K562 (cell line): ENCODE measurements around the gene TIMP3. TPM values are rescaled to one million over a fixed set of nuclear protein-coding genes. Genes with fewer than 3 reads are reported as not detected.

Experiments used
- ATAC-seq: fragments of 200-7000 bp; cut with Tn5 transposase; 3 replicates; pipeline ENCODE4 v1.9.1; 2020; ENCODE audit warnings: moderate library complexity
- BruUV-seq: library from RNA; stranded (reverse); fragments of 400-500 nt; replicated peaks from 2 replicates; lab custom pipeline; 2021; lab: Mats Ljungman, UMichigan
- CTCF ChIA-PET: fragments of 300-600 bp; formaldehyde crosslinking; extraction: SDS; loops from one replicate; lab custom pipeline; 2021; ENCODE audit warnings: low intra/inter-chr PET ratio; lab: Yijun Ruan, JAX
- POLR2A ChIA-PET: fragments of 300-600, 350-650 bp; sonication (Branson Sonifier 250); formaldehyde crosslinking; extraction: SDS; loops from one replicate; lab custom pipeline; 2021; ENCODE audit warnings: antibody characterized with exemption, inconsistent platforms; lab: Yijun Ruan, JAX
- DNase-seq, 4 experiments: peaks; one replicate each; pipeline versions ENCODE4 v3.0.0 to v3.0.0-alpha.2; 2011 to 2018; ENCODE audit warnings: low spot score in 3 of 4, mixed read lengths in 3 of 4; ENCODE audit errors: extremely low read depth in 1 of 4
- FAIRE-seq: peaks from 2 replicates; lab custom pipeline; 2011; peaks lifted over from hg19 to GRCh38; lab: Jason Lieb, UNC
- H2AFZ ChIP-seq: 2 replicates; pipeline ENCODE4 v1.6.0; 2011; ENCODE audit warnings: low read depth, low read length, control low read depth, inconsistent platforms
- H3K27ac ChIP-seq: fragments of 200-600 bp; 3 replicates; pipeline ENCODE4 v1.8.0; 2011; ENCODE audit warnings: low read depth, mild to moderate bottlenecking, control low read depth, inconsistent platforms, low read length, moderate library complexity, mixed read lengths; ENCODE audit errors: extremely low read depth
- H3K27me3 ChIP-seq, 2 experiments: fragments of 300-600 bp in 1 of 2; 2 replicates in 1 of 2; 3 replicates in 1 of 2; pipeline versions ENCODE4 v1.6.0 to v1.8.0; 2011; ENCODE audit warnings: inconsistent platforms in 2 of 2, low read length in 2 of 2, mild to moderate bottlenecking in 1 of 2, mixed read lengths in 1 of 2, moderate library complexity in 1 of 2; ENCODE audit not compliant: control insufficient read depth in 2 of 2, insufficient read depth in 2 of 2
- H3K36me3 ChIP-seq: fragments of 300-600 bp; 3 replicates; pipeline ENCODE4 v1.8.0; 2011; ENCODE audit warnings: mild to moderate bottlenecking, low read length, inconsistent platforms; ENCODE audit not compliant: control insufficient read depth, insufficient read depth
- H3K4me1 ChIP-seq, 2 experiments: fragments of 200-600 bp in 1 of 2; replicated peaks in 1 of 2; 2 replicates in 1 of 2; 3 replicates in 1 of 2; pipeline versions ENCODE4 v1.5.1 to v1.8.0; 2011; ENCODE audit warnings: inconsistent platforms in 2 of 2, low read length in 2 of 2, mild to moderate bottlenecking in 1 of 2, mixed read lengths in 1 of 2, moderate library complexity in 1 of 2; ENCODE audit not compliant: control insufficient read depth in 2 of 2, insufficient read depth in 2 of 2
- H3K4me2 ChIP-seq: 2 replicates; pipeline ENCODE4 v1.6.1; 2011; ENCODE audit warnings: low read length, control low read depth, inconsistent platforms, mixed read lengths; ENCODE audit not compliant: insufficient read depth
- H3K4me3 ChIP-seq: fragments of 200-600 bp; sonication (generic), shearing (Covaris generic); 2 replicates; pipeline ENCODE4 v1.5.1; 2016; ENCODE audit warnings: control low read depth, inconsistent platforms
- H3K79me2 ChIP-seq: fragments of 200-600 bp; 3 replicates; pipeline ENCODE4 v1.8.0; 2011; ENCODE audit warnings: low read length, inconsistent platforms; ENCODE audit not compliant: control insufficient read depth, insufficient read depth
- H3K9ac ChIP-seq, 2 experiments: 2 replicates each; pipeline versions ENCODE4 v1.6.0 to v1.6.1; 2011; ENCODE audit warnings: low read depth in 2 of 2, low read length in 2 of 2, control low read depth in 1 of 2, inconsistent platforms in 1 of 2, mild to moderate bottlenecking in 1 of 2, mixed read lengths in 1 of 2; ENCODE audit not compliant: insufficient read depth in 1 of 2
- H3K9me1 ChIP-seq: one replicate; pipeline ENCODE4 v1.6.0; 2011; ENCODE audit warnings: inconsistent platforms, mild to moderate bottlenecking, low read length, moderate library complexity; ENCODE audit not compliant: control insufficient read depth, insufficient read depth
- H3K9me3 ChIP-seq: replicated peaks from 2 replicates; pipeline ENCODE4 v1.5.1; 2011; ENCODE audit warnings: low read depth, low read length, inconsistent platforms; ENCODE audit not compliant: control insufficient read depth, insufficient read depth
- H4K20me1 ChIP-seq: replicated peaks from 2 replicates; pipeline ENCODE4 v1.6.1; 2011; ENCODE audit warnings: low read length, inconsistent platforms, mixed read lengths; ENCODE audit not compliant: control insufficient read depth, insufficient read depth
- ARID1B ChIP-seq: fragments of 450-650 bp; IDR thresholded peaks from 2 replicates; pipeline ENCODE4 v1.6.1; 2016; ENCODE audit warnings: antibody characterized with exemption, mild to moderate bottlenecking, inconsistent platforms
- C11orf30 ChIP-seq: fragments of 450-650 bp; IDR thresholded peaks from 2 replicates; pipeline ENCODE4 v1.6.1; 2016; ENCODE audit warnings: low read depth, mild to moderate bottlenecking
- DNMT1 ChIP-seq: fragments of 450-650 bp; IDR thresholded peaks from 2 replicates; pipeline ENCODE4 v1.6.1; 2016; ENCODE audit warnings: antibody characterized with exemption, mild to moderate bottlenecking
- FOXJ2 ChIP-seq: fragments of 200-800 bp; sonication (Bioruptor generic); IDR thresholded peaks from 2 replicates; pipeline ENCODE4 v1.6.1; 2016; ENCODE audit warnings: missing genetic modification characterization, missing compliant biosample characterization
- FOXJ3 ChIP-seq: sonication (generic); formaldehyde crosslinking; IDR thresholded peaks from 2 replicates; pipeline ENCODE4 v1.4.0; 2020; ENCODE audit warnings: mild to moderate bottlenecking, missing genetic modification reagents
- KHSRP ChIP-seq: fragments of 450-650 bp; IDR thresholded peaks from 2 replicates; pipeline ENCODE4 v1.6.1; 2017
- OTX1 ChIP-seq: fragments of 450-650 bp; formaldehyde crosslinking; IDR thresholded peaks from 2 replicates; pipeline ENCODE4 v1.4.0; 2022; ENCODE audit warnings: mild to moderate bottlenecking
- POLR3G ChIP-seq: IDR thresholded peaks from 2 replicates; pipeline ENCODE4 v1.6.1; 2011; ENCODE audit not compliant: insufficient read length, insufficient replicate concordance; ENCODE audit errors: extremely low read depth
- ZC3H8 ChIP-seq: fragments of 450-650 bp; IDR thresholded peaks from 2 replicates; pipeline ENCODE4 v1.6.1; 2017
- WGBS: fragments of 100-300 bp; shearing (Covaris generic); methylation state at CpG from one replicate; pipeline ENCODE4 v1.1.6; 2016; ENCODE audit warnings: low coverage, mixed read lengths; ENCODE audit not compliant: insufficient coverage; ENCODE audit errors: missing lambda C conversion rate; 5-methylcytosine and 5-hydroxymethylcytosine counted together
- in situ Hi-C: fragments of 300-500 bp; cut with MboI; formaldehyde crosslinking; loops from 4 replicates; pipeline ENCODE4 v1.15.0; 2018; ENCODE audit warnings: inconsistent platforms, mixed read lengths
- intact Hi-C: fragments of 100-400 bp; cut with micrococcal nuclease; formaldehyde crosslinking; loops from 2 replicates; pipeline ENCODE4 v1.14.2; 2022
- polyA plus RNA-seq, 8 experiments: library from polyadenylated mRNA; depleted of rRNA in 4 of 8; stranded (reverse) in 5 of 8; unstranded in 3 of 8; fragments of >200 nt; fragmentation: Nextera tagmentation in 2 of 8; fragmentation: Illumina TruSeq in 1 of 8; extraction: Ambion mirVana in 2 of 8; extraction: Trizol in 1 of 8; gene quantifications; 2 replicates each; pipeline versions ENCODE4 v1.2.1 to v1.2.3, GENCODE V29; 2011 to 2014; ENCODE audit warnings: inconsistent platforms in 1 of 8, missing spikeins in 1 of 8
- total RNA-seq, 7 experiments: library from RNA; depleted of rRNA in 6 of 7; stranded (reverse); fragments of >200 nt in 6 of 7; fragmentation: Illumina TruSeq in 2 of 7; extraction: Trizol in 2 of 7; gene quantifications; 2 replicates each; pipeline versions ENCODE4 v1.2.1 to v1.2.3, GENCODE V29; 2011 to 2021; ENCODE audit warnings: low replicate concordance in 1 of 7
- TF ChIP-seq, protein P1 (sequence below): fragments of 200-400 bp; formaldehyde crosslinking; IDR thresholded peaks from 2 replicates; pipeline ENCODE4 v1.6.1; 2017; ENCODE audit warnings: mild to moderate bottlenecking, low read depth, low read length, moderate library complexity
- TF ChIP-seq, protein P2 (sequence below): fragments of 250-450 bp; sonication (Bioruptor Pico); IDR thresholded peaks from 2 replicates; pipeline ENCODE4 v1.4.0; 2020
- TF ChIP-seq, protein P3 (sequence below): fragments of 150-350 bp; IDR thresholded peaks from 2 replicates; pipeline ENCODE4 v1.6.1; 2014; ENCODE audit warnings: low read depth, mild to moderate bottlenecking, low read length, borderline replicate concordance
- TF ChIP-seq, protein P4 (sequence below): fragments of 450-650 bp; IDR thresholded peaks from 2 replicates; pipeline ENCODE4 v1.6.1; 2016; ENCODE audit warnings: mild to moderate bottlenecking

The TIMP3 gene
- total and polyA plus RNA-seq, 9 of the 15 experiments (the other 6 are each of a cell fraction or from before 2014, with no cell fraction given) = 0.07 to 0.73 (median 0.18) TPM

DNA sequence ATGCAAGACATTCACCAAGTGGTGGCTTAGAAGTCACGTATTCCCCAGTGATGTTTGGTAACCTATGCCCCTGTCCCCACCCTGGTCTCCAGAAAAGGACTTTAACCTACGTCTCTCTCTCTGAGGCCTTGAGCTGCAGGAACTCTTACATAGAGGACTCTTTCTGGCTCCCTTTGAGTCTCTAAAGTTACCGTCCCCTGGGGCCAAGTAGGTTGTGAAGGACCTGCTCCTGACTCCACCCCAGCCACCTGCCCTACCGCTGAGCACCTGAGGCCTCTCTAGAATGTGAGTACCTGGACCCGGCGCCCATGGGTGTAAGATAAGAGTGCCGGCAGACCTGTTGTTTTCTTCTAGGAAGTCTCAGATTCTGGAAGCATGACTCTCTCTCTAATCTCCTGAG is 95.4 kb downstream of the TIMP3 start (continued):
- no peak for TF ChIP-seq FOXJ2 (tag)
- no peak for TF ChIP-seq FOXJ3
- no peak for TF ChIP-seq KHSRP
- TF ChIP-seq, protein P1, sequence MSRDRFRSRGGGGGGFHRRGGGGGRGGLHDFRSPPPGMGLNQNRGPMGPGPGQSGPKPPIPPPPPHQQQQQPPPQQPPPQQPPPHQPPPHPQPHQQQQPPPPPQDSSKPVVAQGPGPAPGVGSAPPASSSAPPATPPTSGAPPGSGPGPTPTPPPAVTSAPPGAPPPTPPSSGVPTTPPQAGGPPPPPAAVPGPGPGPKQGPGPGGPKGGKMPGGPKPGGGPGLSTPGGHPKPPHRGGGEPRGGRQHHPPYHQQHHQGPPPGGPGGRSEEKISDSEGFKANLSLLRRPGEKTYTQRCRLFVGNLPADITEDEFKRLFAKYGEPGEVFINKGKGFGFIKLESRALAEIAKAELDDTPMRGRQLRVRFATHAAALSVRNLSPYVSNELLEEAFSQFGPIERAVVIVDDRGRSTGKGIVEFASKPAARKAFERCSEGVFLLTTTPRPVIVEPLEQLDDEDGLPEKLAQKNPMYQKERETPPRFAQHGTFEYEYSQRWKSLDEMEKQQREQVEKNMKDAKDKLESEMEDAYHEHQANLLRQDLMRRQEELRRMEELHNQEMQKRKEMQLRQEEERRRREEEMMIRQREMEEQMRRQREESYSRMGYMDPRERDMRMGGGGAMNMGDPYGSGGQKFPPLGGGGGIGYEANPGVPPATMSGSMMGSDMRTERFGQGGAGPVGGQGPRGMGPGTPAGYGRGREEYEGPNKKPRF = no peak

DNA sequence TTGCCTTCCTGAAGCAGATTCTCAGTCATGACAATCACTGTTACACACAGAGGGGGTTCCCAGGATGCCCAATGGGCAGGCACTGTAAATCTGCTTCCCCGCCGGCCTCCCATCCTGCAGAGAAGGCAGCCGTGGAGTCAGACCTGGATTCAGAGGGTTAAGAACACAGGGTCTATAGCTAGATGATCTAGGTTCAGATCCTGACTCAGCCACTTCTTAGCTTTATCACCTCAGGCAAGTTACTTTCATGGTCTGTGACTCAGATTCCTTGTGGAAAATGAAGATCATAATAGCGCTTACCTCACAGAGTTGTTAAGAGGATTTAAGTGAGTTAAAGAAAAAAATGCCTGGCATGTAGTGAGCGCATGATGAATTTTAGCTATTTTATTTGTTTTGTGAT is 95.9 kb downstream of the TIMP3 start:
- Histone ChIP-seq H3K27me3 (no peaks in the 10 kb centered on the region), H2AFZ (0 out of 2 replicates have a peak overlapping the region, but pooled peaks have one; percentile 45), H3K79me2 (no peaks in the 10 kb centered on the region), H3K9me1 (no peaks in the 10 kb centered on the region), H3K27ac (no peak overlapping the region), H3K36me3 (no peaks in the 10 kb centered on the region), H3K9me3 (no peaks in the 10 kb centered on the region), H3K4me3 (no peak overlapping the region), H3K4me1 (peaks cover 3 to 4% of the 10 kb centered on the region in 2 experiments; a peak in 3 of 5 replicates), H4K20me1 (no peaks in the 10 kb centered on the region), H3K9ac (no peak overlapping the region), H3K4me2 (no peak overlapping the region)
- FAIRE-seq (peak; percentile 26), ATAC-seq (peak; percentile 29; the same call in 2 of the 3 replicates), DNase-seq (peak in 1 of 4 experiments; percentile 37)
- CTCF ChIA-PET = no interaction called here
- no TSS peak for BruUV-seq
- intact Hi-C loops (no loop called here), in situ Hi-C loops (no loop called here)
- 35% methylated on average over 5 of the region's 5 CpGs for WGBS
- POLR2A ChIA-PET = interaction anchor here (0.6 kb wide), 1 partner anchor 74 kb away, joined by 3 read pairs; no protein-coding TSS in a partner anchor
- TF ChIP-seq, protein P2, sequence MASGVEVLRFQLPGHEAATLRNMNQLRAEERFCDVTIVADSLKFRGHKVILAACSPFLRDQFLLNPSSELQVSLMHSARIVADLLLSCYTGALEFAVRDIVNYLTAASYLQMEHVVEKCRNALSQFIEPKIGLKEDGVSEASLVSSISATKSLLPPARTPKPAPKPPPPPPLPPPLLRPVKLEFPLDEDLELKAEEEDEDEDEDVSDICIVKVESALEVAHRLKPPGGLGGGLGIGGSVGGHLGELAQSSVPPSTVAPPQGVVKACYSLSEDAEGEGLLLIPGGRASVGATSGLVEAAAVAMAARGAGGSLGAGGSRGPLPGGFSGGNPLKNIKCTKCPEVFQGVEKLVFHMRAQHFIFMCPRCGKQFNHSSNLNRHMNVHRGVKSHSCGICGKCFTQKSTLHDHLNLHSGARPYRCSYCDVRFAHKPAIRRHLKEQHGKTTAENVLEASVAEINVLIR (CRISPR knock-in tag) = no peak
- no peak for TF ChIP-seq DNMT1
- TF ChIP-seq, protein P3, sequence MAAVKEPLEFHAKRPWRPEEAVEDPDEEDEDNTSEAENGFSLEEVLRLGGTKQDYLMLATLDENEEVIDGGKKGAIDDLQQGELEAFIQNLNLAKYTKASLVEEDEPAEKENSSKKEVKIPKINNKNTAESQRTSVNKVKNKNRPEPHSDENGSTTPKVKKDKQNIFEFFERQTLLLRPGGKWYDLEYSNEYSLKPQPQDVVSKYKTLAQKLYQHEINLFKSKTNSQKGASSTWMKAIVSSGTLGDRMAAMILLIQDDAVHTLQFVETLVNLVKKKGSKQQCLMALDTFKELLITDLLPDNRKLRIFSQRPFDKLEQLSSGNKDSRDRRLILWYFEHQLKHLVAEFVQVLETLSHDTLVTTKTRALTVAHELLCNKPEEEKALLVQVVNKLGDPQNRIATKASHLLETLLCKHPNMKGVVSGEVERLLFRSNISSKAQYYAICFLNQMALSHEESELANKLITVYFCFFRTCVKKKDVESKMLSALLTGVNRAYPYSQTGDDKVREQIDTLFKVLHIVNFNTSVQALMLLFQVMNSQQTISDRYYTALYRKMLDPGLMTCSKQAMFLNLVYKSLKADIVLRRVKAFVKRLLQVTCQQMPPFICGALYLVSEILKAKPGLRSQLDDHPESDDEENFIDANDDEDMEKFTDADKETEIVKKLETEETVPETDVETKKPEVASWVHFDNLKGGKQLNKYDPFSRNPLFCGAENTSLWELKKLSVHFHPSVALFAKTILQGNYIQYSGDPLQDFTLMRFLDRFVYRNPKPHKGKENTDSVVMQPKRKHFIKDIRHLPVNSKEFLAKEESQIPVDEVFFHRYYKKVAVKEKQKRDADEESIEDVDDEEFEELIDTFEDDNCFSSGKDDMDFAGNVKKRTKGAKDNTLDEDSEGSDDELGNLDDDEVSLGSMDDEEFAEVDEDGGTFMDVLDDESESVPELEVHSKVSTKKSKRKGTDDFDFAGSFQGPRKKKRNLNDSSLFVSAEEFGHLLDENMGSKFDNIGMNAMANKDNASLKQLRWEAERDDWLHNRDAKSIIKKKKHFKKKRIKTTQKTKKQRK = no peak
- peak; percentile 63 for TF ChIP-seq ARID1B
- TF ChIP-seq OTX1 = no peak
- TF ChIP-seq C11orf30 = peak; percentile 34; the same call in 1 of the 2 replicates
- TF ChIP-seq, protein P4, sequence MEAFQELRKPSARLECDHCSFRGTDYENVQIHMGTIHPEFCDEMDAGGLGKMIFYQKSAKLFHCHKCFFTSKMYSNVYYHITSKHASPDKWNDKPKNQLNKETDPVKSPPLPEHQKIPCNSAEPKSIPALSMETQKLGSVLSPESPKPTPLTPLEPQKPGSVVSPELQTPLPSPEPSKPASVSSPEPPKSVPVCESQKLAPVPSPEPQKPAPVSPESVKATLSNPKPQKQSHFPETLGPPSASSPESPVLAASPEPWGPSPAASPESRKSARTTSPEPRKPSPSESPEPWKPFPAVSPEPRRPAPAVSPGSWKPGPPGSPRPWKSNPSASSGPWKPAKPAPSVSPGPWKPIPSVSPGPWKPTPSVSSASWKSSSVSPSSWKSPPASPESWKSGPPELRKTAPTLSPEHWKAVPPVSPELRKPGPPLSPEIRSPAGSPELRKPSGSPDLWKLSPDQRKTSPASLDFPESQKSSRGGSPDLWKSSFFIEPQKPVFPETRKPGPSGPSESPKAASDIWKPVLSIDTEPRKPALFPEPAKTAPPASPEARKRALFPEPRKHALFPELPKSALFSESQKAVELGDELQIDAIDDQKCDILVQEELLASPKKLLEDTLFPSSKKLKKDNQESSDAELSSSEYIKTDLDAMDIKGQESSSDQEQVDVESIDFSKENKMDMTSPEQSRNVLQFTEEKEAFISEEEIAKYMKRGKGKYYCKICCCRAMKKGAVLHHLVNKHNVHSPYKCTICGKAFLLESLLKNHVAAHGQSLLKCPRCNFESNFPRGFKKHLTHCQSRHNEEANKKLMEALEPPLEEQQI = no peak
- TF ChIP-seq ZC3H8 = no peak
- TF ChIP-seq POLR3G = no peak
